ENCODE results near the gene CTU1.

Gene CTU1

DNA sequence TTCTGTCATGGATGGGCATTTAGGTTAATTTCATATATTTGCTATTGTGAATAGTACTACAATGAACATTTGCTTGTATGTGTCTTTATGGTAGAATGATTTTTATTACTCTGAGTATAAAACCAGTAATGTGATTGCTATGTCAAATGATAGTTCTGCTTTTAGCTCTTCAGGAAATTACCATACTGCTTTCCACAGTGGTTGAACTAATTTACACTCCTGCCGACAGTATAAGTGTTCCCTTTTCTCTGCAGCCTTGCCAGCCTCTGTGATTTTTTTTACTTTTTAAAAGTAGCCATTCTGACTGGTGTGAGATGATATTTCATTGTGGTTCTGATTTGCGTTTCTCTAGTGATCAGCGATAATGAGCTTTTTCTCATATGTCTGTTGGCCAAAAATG lies 40.4 kb upstream of the CTU1 start:
- Histone ChIP-seq H3K9me3 (ENCODE audit: insufficient read depth, low read length, severe bottlenecking) (no peaks in the 10 kb centered on the region), H3K4me3 (ENCODE audit: low read depth in 1 of 2, low read length in 2 of 2) (no peak overlapping the region), H3K27ac (ENCODE audit: low read length) (no peak overlapping the region), H3K27me3 (ENCODE audit: insufficient read depth, low read length, poor library complexity) (peaks cover 3% of the 10 kb centered on the region), H3K9ac (ENCODE audit: low read depth, low read length) (no peak overlapping the region), H3K4me1 (ENCODE audit: insufficient read depth, low read length) (no peaks in the 10 kb centered on the region), H3K4me2 (ENCODE audit: insufficient read depth, low read length) (no peak overlapping the region), H3K79me2 (ENCODE audit: insufficient read depth, low read length) (no peaks in the 10 kb centered on the region), H2AFZ (ENCODE audit: low read depth, low read length) (no peak overlapping the region), H3K36me3 (ENCODE audit: insufficient read depth, low read length) (no peaks in the 10 kb centered on the region), H4K20me1 (ENCODE audit: insufficient read depth, low read length) (no peaks in the 10 kb centered on the region)
- DNase-seq (no peak), ATAC-seq (ENCODE audit: insufficient read depth, low read depth) (no peak)
- TF ChIP-seq EZH2 (IDR thresholded peaks at IDR 0.05; ENCODE audit: borderline replicate concordance, low read depth, low read length, severe bottlenecking) (no peak), CTCF (IDR thresholded peaks at IDR 0.05; ENCODE audit: borderline replicate concordance, extremely low read depth, low read length, poor library complexity, severe bottlenecking) (no peak)

- Histone ChIP-seq H3K9ac (ENCODE audit: low read depth, low read length) (no peak overlapping the region), H3K4me2 (ENCODE audit: insufficient read depth, low read length) (no peak overlapping the region), H3K9me3 (ENCODE audit: insufficient read depth, low read length, severe bottlenecking) (no peaks in the 10 kb centered on the region), H3K27ac (ENCODE audit: low read length) (no peak overlapping the region), H3K4me3 (ENCODE audit: low read depth in 1 of 2, low read length in 2 of 2) (no peak overlapping the region), H3K4me1 (ENCODE audit: insufficient read depth, low read length) (no peaks in the 10 kb centered on the region), H3K79me2 (ENCODE audit: insufficient read depth, low read length) (no peaks in the 10 kb centered on the region), H3K36me3 (ENCODE audit: insufficient read depth, low read length) (no peaks in the 10 kb centered on the region), H4K20me1 (ENCODE audit: insufficient read depth, low read length) (no peaks in the 10 kb centered on the region), H2AFZ (ENCODE audit: low read depth, low read length) (no peak overlapping the region), H3K27me3 (ENCODE audit: insufficient read depth, low read length, poor library complexity) (peaks cover 3% of the 10 kb centered on the region)
- no peak for DNase-seq
- no peak for ATAC-seq (ENCODE audit: insufficient read depth, low read depth)
- TF ChIP-seq EZH2 (IDR thresholded peaks at IDR 0.05; ENCODE audit: borderline replicate concordance, low read depth, low read length, severe bottlenecking) (no peak), CTCF (IDR thresholded peaks at IDR 0.05; ENCODE audit: borderline replicate concordance, extremely low read depth, low read length, poor library complexity, severe bottlenecking) (no peak)
Measured at GRCh38 chr19:51147663-51148062, 39.5 kb upstream of the CTU1 start.

GRCh38 chr19:51146751-51147150 lies 38.5 kb upstream of the CTU1 start:
- DNase-seq (no peak), ATAC-seq (ENCODE audit: insufficient read depth, low read depth) (no peak)
- H4K20me1 ChIP-seq (ENCODE audit: insufficient read depth, low read length), result no peaks in the 10 kb centered on the region
- H3K4me2 ChIP-seq (ENCODE audit: insufficient read depth, low read length), result no peak overlapping the region
- H3K9ac ChIP-seq (ENCODE audit: low read depth, low read length), result no peak overlapping the region
- H3K79me2 ChIP-seq (ENCODE audit: insufficient read depth, low read length), result no peaks in the 10 kb centered on the region
- no peak overlapping the region for H3K27ac ChIP-seq (ENCODE audit: low read length)
- H3K27me3 ChIP-seq (ENCODE audit: insufficient read depth, low read length, poor library complexity), result peaks cover 1% of the 10 kb centered on the region
- H3K4me3 ChIP-seq (ENCODE audit: low read depth in 1 of 2, low read length in 2 of 2), result no peak overlapping the region
- H3K4me1 ChIP-seq (ENCODE audit: insufficient read depth, low read length), result no peaks in the 10 kb centered on the region
- no peaks in the 10 kb centered on the region for H3K9me3 ChIP-seq (ENCODE audit: insufficient read depth, low read length, severe bottlenecking)
- TF ChIP-seq CTCF (IDR thresholded peaks at IDR 0.05; ENCODE audit: borderline replicate concordance, extremely low read depth, low read length, poor library complexity, severe bottlenecking), result no peak
- no peak for TF ChIP-seq EZH2 (IDR thresholded peaks at IDR 0.05; ENCODE audit: borderline replicate concordance, low read depth, low read length, severe bottlenecking)
- H3K36me3 ChIP-seq (ENCODE audit: insufficient read depth, low read length), result no peaks in the 10 kb centered on the region
- no peak overlapping the region for H2AFZ ChIP-seq (ENCODE audit: low read depth, low read length)

DNA sequence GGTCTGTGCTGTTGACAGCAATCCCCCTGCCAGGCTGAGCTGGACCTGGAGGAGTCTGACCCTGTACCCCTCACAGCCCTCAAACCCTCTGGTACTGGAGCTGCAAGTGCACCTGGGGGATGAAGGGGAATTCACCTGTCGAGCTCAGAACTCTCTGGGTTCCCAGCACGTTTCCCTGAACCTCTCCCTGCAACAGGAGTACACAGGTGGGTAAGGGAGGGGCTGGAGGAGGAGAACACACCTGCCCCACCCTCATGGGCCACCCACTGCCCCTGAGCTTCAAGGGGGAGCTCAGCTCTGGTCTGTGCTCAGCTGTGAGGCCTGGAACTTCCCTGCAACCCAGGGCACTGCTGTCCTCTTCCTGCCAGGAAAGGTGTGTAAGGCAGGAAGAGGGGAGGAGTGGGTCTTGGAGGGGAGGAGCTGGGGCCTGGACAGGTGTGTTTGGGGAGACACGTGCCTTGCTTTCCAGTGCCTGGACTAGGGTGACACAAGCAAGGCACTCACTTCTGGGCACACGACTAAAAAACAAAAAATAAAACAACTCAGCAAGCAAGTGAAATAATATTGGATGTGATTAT lies 37.8 kb upstream of the CTU1 start:
- H3K27ac ChIP-seq (ENCODE audit: low read length), result no peak overlapping the region
- H2AFZ ChIP-seq (ENCODE audit: low read depth, low read length), result no peak overlapping the region
- no peak for DNase-seq
- TF ChIP-seq CTCF (IDR thresholded peaks at IDR 0.05; ENCODE audit: borderline replicate concordance, extremely low read depth, low read length, poor library complexity, severe bottlenecking) (no peak), EZH2 (IDR thresholded peaks at IDR 0.05; ENCODE audit: borderline replicate concordance, low read depth, low read length, severe bottlenecking) (no peak)
- ATAC-seq (ENCODE audit: insufficient read depth, low read depth), result no peak
- no peaks in the 10 kb centered on the region for H3K4me1 ChIP-seq (ENCODE audit: insufficient read depth, low read length)
- no peaks in the 10 kb centered on the region for H3K79me2 ChIP-seq (ENCODE audit: insufficient read depth, low read length)
- no peaks in the 10 kb centered on the region for H3K36me3 ChIP-seq (ENCODE audit: insufficient read depth, low read length)
- H3K4me3 ChIP-seq (ENCODE audit: low read depth in 1 of 2, low read length in 2 of 2), result no peak overlapping the region
- no peaks in the 10 kb centered on the region for H3K27me3 ChIP-seq (ENCODE audit: insufficient read depth, low read length, poor library complexity)
- H3K4me2 ChIP-seq (ENCODE audit: insufficient read depth, low read length), result no peak overlapping the region
- no peaks in the 10 kb centered on the region for H3K9me3 ChIP-seq (ENCODE audit: insufficient read depth, low read length, severe bottlenecking)
- H4K20me1 ChIP-seq (ENCODE audit: insufficient read depth, low read length), result no peaks in the 10 kb centered on the region
- no peak overlapping the region for H3K9ac ChIP-seq (ENCODE audit: low read depth, low read length)
